SIG-M5 (cell line): ENCODE measurements around the gene PAX2.
"Not testable (repeated sequence)": the region's sequence is repeated elsewhere in the genome, so short reads cannot be mapped to it uniquely, and the experiment has no call there.

Experiments used
- DNase-seq: peaks from one replicate; lab custom pipeline; 2025; lab: John Stamatoyannopoulos, UW

The PAX2 gene

DNA sequence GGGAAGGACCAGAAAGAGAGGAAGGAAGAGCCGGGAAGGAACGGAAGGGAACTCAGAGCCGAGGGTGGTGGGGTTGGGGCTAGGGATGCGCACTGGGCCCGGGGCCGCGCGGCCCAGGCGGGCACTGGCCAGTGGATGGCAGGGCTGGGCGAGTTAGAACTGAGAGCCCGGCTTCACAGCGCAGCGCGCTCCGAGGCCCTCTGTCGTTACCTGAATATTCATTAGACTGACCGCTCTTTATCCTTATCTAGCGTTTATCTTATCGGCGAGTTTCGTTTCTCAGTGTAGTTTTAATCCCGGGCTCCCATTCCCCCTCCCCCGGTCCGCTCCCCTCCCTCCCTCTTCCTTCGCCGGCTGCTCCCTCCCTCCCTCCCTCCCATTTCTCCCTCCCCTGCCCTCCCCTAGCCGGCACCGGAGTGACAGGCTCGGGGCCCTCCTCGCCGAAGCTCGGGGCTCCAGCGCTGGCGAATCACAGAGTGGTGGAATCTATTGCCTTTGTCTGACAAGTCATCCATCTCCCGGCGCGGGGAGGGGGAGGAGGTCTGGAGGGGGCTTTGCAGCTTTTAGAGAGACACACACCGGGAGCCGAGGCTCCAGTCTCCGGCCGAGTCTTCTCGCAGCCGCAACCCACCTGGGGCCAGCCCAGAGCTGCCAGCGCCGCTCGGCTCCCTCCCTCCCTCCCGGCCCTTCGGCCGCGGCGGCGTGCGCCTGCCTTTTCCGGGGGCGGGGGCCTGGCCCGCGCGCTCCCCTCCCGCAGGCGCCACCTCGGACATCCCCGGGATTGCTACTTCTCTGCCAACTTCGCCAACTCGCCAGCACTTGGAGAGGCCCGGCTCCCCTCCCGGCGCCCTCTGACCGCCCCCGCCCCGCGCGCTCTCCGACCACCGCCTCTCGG is at the start of gene PAX2:
Gene PAX2 (plus strand): TSS at position 596 of the 895 bp plus-strand sequence. CDS start 679 bp downstream, outside the sequence.
- DNase-seq = no peak

DNA sequence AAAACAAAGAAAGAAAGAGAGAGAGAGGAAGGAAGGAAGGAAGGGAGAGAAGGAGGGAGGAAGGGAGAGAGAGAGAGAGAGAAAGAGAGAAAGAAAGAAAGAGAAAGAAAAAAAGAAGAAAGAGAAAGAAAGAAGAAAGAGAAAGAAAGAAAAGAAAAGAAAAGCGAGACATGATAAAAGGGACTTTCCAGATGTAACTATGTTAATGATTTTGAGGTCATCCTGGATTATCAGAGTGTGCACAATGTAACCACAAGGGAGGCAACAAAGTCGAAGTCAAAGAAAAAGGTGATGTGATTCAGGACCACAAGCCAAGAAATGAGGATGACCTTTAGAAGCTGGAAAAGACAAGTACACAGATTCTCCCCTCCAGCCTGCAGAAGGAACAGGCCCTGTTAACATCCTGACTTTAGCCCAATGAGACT is 48.9 kb upstream of the PAX2 start:
- DNase-seq = no peak

DNA sequence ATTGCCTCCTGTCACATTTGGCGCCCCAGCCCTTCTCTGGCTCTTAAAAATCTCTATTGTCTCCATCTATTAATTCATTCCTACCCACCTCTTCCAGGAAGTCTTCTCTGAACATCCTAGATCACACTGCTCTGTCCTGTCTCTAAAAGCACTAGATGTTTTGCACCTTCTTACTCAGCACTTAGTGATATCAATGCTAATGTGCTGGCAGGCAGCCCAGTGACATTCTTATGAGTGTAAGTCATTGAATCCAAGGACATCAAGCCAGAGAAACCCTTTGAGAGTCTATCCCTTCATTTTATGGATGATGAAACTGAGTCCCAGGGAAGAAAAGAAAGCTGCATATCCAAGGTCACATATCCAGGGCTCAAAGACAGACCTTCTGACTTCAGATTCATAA is 48.3 kb upstream of the PAX2 start:
- no peak for DNase-seq

DNA sequence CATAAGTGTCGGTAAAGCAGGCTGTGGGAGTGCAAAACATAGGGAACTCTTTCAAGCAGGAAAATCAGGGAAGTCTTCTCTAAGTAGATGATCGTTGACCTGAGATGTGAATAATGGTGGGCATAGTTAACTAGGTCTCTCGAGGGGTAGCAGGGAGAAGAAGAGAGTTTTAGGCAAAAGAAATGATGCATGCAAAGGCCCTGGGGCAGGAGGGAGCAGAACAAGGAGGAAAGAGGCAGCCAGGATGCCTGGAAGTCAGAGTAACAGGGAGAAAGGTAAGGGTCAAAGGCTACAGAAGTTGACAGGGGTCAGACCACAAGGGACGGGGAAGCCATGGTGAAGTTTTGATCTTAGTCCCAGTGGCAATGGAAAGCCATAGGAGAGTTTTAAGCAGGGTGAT is 47.8 kb upstream of the PAX2 start:
- no peak for DNase-seq

DNA sequence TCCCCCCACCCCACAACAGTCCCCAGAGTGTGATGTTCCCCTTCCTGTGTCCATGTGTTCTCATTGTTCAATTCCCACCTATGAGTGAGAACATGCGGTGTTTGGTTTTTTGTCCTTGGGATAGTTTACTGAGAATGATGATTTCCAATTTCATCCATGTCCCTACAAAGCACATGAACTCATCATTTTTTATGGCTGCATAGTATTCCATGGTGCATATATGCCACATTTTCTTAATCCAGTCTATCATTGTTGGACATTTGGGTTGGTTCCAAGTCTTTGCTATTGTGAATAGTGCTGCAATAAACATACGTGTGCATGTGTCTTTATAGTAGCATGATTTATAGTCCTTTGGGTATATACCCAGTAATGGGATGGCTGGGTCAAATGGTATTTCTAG is 43.7 kb upstream of the PAX2 start:
- DNase-seq = not testable (repeated sequence)

DNA sequence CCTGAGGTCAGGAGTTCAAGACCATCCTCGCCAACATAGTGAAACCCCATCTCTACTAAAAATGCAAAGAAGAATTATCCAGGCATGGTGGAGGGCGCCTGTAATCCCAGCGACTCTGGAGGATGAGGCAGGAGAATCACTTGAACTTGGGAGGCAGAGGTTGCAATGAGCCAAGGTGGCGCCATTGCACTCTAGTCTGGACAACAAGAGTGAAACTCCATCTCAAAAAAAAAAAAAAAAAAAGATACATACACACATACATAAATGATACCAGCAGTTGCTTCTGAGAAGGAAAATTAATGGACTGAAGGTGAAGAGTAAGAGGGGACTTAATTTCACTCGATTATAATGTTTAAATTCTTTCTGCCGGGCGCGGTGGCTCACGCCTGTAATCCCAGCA is 40.2 kb upstream of the PAX2 start:
- DNase-seq = no peak

DNA sequence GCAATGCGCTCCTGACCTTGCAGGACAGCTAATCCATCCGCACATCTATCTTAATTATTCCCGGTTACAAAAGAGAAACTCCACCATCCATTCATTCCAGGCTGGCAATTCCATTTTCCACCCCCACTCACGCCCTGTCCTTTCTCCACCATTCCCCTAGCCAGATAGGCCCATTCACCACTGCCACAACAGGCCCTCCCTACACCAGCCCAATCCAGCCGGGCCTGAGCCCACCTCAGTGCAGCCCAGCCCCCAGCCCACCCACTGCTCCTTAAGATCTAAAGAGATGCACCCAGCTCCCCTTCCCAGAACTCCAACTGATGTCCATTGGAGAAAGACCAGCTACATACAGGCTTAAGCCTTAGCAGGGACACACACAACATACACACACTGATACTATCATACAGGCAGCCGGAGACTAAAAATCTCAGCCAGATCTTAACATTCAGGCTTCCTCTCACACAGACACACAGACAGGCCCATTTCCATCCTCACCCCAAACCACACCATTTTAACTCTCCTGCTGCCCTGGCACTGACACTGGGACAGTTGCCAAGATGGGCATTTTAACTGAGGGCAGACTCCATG is 38.0 kb upstream of the PAX2 start:
- no peak for DNase-seq

DNA sequence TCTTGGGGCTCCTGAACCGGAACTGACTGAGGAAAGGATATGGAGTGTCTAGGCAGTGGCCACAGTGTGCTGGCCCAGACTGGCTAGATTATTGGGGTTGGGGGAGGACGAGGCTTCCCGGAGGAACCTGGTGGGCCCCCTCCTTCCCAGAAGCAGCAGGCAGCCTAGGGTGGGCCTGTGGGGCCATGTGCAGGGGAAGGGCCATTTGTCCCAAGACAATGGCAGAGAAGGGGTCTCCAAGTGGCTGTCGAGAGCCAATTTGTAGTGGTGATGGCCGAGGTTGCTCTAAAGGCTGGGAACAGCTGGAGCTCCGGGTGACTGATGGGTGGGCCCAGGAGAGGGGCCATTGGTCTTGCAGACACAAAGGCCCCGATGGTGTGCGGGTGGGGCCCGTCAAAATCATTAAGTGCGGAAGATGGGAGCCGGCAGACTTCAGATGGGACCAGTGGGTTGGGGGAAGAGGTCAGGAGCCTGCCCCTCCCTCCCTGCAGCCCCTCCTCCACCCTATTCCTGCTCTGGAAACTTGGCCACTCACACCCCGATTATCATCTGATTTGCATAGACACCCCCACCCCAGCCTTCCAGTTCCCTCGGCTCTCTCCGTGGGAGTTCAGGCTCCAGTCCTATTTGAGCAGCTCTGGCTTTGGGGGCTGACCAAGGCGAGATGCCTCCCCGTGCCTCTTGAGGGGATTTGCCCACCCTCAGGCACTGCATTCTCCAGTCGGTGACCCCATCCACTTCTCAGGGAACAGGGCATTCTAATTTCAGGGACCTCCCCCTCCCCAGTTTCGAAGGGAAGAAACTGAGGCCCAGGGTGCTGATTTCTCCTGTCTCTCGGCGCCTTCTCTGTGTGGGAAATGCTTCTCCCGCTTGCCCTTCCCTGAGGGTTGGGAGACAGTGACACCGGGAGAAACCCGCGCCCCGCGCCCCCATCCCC is 36.0 kb upstream of the PAX2 start:
- no peak for DNase-seq

DNA sequence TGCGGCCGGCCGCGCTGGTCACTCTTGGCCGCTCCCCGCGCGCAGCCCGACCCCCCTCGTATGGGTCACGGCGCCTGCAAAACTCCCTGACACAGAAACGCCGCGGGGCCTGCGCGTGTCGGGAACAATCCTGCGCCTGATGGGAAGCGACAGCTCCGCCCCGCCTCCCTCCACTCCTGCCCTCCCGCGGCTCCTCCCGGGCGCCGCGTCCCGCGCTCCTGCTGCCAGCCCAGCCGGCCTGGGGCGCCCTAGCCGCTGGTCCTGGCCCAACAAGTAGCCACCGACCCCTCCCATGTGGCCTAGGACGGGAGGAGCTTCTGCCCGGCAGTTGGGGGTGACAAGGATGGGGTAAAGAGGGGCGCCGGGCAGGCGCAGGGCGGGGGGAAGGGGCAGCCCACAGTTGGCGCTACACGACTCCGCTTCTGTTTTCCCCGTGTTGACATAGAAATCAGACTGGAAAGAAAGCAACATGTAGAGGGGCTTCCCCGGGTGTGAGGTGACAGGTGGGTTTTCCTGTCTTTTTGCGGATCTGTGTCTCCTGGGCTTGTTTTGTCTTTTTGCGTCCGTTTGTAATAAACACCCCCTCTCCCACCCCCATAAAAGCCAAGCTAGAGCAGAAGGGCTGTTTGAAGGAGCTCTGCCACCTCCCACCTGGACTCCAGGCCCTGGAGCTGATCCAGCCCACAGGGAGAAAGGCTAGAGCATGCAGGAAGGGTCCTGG is 35.1 kb upstream of the PAX2 start:
- no peak for DNase-seq

DNA sequence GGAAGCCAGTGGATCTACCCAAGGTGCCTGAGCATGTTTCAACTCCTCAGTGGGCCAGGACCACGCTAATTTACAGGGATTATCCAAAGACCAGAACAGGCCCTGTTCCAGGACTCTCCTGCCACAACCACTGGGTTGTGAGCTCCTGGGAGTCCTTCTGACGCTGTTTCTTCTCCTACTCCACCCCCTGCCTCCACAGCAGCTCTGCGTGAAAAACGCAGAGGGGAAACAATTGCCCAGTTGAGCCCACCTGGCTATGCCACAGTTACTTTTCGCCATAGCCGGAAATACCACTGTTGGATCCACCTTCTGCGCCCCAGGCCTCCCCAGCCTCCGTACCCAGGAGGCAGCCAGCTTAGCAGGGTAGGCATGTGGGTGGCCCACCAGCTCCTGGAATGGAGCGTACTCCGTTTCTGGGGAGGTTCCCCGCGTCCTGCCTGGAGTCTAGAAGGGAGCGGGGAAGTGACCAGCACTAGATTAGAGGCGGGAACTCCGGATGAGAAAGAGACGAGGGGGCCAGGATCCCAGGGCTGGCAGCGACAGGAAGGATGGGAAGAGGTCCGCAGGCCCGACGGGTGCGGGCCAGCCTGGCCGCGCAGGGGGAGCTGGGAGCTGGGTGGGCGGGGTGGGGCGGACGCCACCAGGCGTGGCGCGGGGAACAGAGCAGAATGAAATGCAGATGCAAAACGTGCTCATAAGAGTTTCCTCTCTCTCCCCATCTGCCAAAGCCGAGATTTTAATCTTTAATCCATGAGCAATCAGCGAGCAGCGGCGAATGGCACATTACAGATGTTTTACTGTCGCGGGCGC is 32.1 kb upstream of the PAX2 start:
- no peak for DNase-seq

DNA sequence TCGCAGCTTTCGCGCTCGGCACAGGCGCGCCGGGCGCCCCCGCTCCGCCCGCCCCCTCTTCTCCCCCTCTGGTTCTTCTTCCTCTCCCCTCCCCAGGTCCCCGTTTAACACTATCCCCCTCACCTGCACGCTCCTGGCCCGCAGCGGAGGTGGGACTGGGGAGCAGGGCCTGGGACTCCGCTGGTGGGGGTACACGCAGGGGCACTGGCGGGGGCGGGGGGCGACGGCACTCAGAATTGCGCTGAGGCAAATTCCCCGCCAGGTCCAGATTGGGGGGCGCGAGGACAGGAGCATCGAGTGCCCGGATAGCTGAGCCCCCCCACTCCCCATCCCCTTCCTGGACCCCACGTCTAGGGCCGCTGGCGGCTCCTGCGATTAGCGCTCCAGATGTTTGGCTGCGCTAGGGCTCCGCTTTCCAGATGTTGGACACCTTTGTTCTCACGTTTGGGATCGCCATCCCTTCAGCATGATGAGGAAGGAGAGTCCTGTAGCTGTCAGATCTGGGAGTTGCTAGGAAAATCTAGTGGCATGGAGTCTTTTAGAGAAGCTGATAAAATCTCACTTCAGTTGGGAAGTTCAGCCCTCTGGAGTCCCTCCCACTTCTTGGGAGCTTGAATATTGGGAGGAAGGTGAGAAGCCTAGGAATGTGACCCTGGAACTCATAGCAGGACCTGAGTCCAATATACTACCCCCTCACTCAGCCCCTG is 31.4 kb upstream of the PAX2 start:
- DNase-seq = no peak

DNA sequence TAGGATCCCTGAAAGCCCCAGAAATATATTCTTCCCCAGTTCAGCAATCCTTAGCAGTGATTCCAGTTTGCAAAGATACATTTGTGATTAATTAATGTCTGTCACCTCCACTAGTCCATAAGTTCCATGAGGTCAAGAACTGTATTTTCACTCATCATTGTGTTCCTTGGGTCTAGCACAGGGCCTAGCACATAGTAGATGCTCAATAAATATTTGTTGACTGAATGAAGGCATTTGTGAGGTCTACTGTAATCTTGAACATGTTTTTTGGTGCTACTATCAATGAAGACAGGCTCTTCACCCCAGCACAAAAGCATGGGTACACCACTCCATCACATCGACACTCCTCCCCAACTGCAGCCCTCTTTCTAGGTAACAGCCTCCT is 30.8 kb upstream of the PAX2 start:
- DNase-seq = no peak

DNA sequence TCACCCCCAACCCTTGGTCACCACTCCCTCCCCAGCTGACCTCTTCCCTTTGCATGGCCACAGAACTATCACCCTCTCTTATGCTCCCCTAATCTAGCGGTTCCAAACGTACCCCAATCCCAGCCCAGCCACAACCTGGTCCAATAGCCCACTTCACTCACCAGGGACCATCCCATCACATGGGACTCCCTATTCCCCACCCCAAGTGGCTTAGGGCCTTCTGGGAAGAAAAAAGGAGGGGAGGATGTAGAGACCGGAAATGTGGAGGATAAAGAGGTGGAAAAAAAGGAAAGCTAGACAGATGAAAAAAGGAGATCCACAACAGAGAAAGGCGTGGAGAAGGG is 30.3 kb upstream of the PAX2 start:
- no peak for DNase-seq

DNA sequence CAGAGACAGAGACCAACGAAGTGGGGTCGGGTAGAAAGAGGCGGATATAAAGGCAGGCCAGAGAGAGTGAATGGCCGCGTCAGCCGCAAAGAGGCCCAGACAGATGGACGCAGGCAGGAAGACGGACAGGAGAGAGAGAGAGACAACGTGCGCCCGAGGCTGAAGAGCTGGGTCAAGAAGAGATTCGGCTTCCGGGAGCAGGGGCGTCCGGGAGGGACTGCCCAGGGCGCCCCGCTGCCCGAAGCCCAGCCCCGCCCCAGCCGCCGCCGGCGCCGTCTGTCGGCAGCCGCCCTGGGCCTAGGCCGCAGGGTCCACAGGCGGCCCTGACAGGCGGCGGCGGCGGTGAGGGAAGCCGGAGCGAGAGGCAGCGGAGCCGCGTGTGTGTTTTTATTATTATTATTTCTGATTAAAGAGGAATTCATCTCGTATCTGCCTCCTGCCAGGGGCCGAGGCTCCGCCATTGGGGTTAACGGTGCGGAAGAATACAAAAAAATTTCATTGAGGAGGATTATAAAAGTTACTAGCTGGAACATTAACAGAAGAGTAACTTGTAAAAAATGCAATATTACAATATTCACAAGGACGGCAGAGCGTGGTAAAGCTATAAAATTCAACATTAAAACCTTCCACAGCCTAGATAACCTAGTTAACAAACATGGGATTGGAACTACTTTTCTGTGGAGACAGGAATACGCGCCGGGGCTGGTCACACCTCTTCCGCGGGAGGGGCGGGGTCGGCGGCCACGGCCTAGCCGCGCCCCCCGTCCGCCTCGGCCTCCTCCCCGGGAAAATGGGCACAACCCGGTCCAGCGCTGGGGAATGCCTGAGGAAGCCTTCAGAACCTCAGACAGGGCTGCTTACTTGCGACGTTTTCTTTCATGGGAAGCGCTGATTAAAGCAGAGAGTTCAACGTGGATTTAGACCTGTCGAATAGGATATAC is 29.7 kb upstream of the PAX2 start:
- no peak for DNase-seq

DNA sequence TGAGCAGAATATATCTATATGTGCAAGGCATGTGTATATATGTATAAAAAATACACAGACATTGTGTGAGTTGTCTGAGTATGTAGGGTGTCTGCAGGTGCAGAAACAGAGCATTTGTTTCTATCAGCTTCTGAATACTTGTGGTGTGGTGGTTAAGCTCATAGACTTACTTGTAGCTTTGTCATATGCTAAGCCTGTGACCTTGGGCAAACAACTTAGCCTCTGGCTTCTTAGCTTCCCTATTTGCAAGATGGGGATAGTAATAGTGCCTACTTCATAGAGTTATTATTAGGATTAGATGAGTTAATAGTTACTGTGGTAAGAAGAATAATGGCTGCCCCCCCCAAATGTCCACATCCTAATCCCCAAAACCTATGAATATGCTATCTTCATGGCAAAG is 28.2 kb upstream of the PAX2 start:
- DNase-seq = no peak

DNA sequence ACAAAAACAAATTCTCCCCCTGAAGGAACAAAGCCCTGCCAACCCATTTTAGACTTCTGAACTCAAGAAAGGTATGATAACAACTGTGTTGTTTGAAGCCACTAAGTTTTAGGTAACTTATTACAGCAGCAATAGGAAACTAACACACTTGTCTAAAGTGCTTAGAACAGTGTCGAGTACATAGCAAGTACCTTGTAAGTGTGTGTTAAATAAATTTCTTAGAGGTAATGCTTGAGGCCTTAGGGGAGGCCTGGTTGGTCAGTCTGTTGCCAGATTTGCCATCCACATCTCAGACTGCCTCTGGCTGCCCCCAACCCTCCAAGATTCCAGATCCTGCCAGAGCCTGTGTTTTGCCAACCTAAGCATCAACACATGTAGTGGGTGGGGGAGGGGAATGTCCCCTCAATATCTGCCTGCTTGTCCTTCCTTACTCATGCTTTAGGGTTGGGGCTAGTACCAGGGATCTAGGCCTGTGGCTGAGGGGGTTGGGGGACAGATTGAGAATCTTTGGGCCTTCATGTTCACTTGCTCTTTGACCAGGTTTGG is 27.1 kb upstream of the PAX2 start:
- no peak for DNase-seq

DNA sequence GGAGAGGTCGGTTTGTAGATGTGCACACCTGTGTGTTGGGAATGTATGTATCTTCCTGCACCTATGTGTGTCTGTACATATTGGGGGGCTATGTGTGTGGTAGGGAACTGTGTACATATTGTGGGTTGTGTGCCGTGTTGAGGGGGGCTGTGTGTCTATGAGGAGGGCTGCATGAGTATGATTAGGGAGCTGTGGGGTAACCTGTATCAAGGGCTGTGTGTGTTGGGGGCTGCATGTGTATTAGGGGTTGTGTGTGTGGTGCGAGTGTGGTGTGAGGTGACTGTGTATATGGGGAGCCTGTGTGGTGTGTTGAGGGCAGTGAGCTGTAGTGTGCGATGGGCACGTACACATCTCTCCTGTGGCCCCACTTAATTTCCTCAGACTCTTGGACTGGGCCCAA is 22.2 kb upstream of the PAX2 start:
- no peak for DNase-seq

DNA sequence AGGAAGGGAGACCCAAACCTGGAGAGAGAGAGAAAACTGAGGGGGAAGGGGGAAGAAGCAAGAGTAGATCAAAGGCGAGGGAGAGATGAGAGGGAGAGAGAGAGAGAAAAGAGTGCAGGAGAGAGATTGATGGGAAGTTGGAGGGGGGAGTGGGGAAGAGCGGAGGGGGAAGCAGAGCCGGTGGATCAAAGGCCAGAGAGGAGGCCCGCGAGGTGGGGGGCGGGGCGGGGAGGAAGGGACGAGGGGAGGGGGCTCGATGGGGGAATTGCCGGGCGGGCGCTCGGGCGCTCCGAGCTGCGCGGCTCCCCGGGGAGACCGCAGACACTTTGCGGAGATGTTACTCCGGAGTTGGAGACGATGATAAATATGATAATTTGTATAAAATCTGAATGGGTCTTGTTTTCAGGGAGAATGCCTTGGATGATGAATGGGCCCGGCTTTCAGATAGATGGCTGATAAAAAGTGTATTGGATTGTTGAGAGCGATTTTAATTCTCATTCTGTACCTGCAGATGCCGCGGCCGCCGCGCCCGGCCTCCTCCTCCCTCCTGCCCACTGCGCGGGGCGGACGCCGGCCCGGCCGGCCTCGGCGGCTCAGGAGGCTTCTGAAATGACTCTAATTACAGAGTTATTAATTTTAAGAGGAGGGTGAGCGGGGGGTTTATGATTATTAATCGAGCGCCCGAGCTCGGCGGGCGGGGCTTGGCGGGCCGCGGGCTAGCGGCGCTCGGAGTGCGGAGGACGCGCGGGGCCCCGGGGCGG is 21.4 kb upstream of the PAX2 start:
- no peak for DNase-seq
